ENCODE measurements around the gene PROX1.

PROX1 gene

GRCh38 chr1:214028649-214029406, 41.1 kb downstream of the PROX1 start:
- no peaks in the 10 kb centered on the region for H4K20me1 ChIP-seq (ENCODE audit: control insufficient read depth, insufficient read depth, low read depth, low read length)
- H3K4me1 ChIP-seq (ENCODE audit: control insufficient read depth, low read length), result no peaks in the 10 kb centered on the region
- H3K27ac ChIP-seq (ENCODE audit: low read depth, low read length), result no peak overlapping the region
- H3K36me3 ChIP-seq (ENCODE audit: control insufficient read depth, low read length), result no peaks in the 10 kb centered on the region; the same call in 1 of the 2 replicates
- no peak for TF ChIP-seq EZH2phosphoT487 (IDR thresholded peaks at IDR 0.05; ENCODE audit: borderline replicate concordance, low read length)
- TF ChIP-seq CTCF (IDR thresholded peaks at IDR 0.05; ENCODE audit: low read depth, low read length, poor library complexity, severe bottlenecking), result no peak
- H3K9me2 ChIP-seq (replicated peaks; ENCODE audit: control insufficient read depth, low read length), result no peaks in the 10 kb centered on the region
- no peak overlapping the region for H3K4me3 ChIP-seq (ENCODE audit: low read length)
- no peaks in the 10 kb centered on the region for H3K27me3 ChIP-seq (ENCODE audit: control insufficient read depth, low read length)
- no peaks in the 10 kb centered on the region for H3K9me3 ChIP-seq (ENCODE audit: control insufficient read depth, insufficient read depth, low read length)
- no peaks in the 10 kb centered on the region for H3K79me2 ChIP-seq (ENCODE audit: control insufficient read depth, low read length)
- H3F3A ChIP-seq (ENCODE audit: control insufficient read depth, insufficient read depth), result no peaks in the 10 kb centered on the region
- no peak overlapping the region for H3K4me2 ChIP-seq (ENCODE audit: low read length)

GRCh38 chr1:214029796-214030195, 42.0 kb downstream of the PROX1 start:
- Histone ChIP-seq H3K79me2 (ENCODE audit: control insufficient read depth, low read length) (no peaks in the 10 kb centered on the region), H3K27me3 (ENCODE audit: control insufficient read depth, low read length) (no peaks in the 10 kb centered on the region), H3K4me1 (ENCODE audit: control insufficient read depth, low read length) (no peaks in the 10 kb centered on the region), H3K9me3 (ENCODE audit: control insufficient read depth, insufficient read depth, low read length) (no peaks in the 10 kb centered on the region), H3K4me3 (ENCODE audit: low read length) (no peak overlapping the region), H3K27ac (ENCODE audit: low read depth, low read length) (no peak overlapping the region), H4K20me1 (ENCODE audit: control insufficient read depth, insufficient read depth, low read depth, low read length) (no peaks in the 10 kb centered on the region), H3F3A (ENCODE audit: control insufficient read depth, insufficient read depth) (no peaks in the 10 kb centered on the region), H3K4me2 (ENCODE audit: low read length) (no peak overlapping the region), H3K9me2 (replicated peaks; ENCODE audit: control insufficient read depth, low read length) (no peaks in the 10 kb centered on the region), H3K36me3 (ENCODE audit: control insufficient read depth, low read length) (no peaks in the 10 kb centered on the region; the same call in 1 of the 2 replicates)
- no peak for TF ChIP-seq CTCF (IDR thresholded peaks at IDR 0.05; ENCODE audit: low read depth, low read length, poor library complexity, severe bottlenecking)
- TF ChIP-seq EZH2phosphoT487 (IDR thresholded peaks at IDR 0.05; ENCODE audit: borderline replicate concordance, low read length), result no peak

GRCh38 chr1:214031267-214031650, 43.5 kb downstream of the PROX1 start:
- Histone ChIP-seq H3K4me2 (ENCODE audit: low read length) (no peak overlapping the region), H3K36me3 (ENCODE audit: control insufficient read depth, low read length) (peaks cover 7% of the 10 kb centered on the region), H3K79me2 (ENCODE audit: control insufficient read depth, low read length) (no peaks in the 10 kb centered on the region), H3K4me3 (ENCODE audit: low read length) (no peak overlapping the region), H4K20me1 (ENCODE audit: control insufficient read depth, insufficient read depth, low read depth, low read length) (no peaks in the 10 kb centered on the region), H3K9me3 (ENCODE audit: control insufficient read depth, insufficient read depth, low read length) (no peaks in the 10 kb centered on the region), H3K4me1 (ENCODE audit: control insufficient read depth, low read length) (no peaks in the 10 kb centered on the region), H3F3A (ENCODE audit: control insufficient read depth, insufficient read depth) (no peaks in the 10 kb centered on the region), H3K9me2 (replicated peaks; ENCODE audit: control insufficient read depth, low read length) (no peaks in the 10 kb centered on the region), H3K27ac (ENCODE audit: low read depth, low read length) (no peak overlapping the region), H3K27me3 (ENCODE audit: control insufficient read depth, low read length) (no peaks in the 10 kb centered on the region)
- no peak for TF ChIP-seq CTCF (IDR thresholded peaks at IDR 0.05; ENCODE audit: low read depth, low read length, poor library complexity, severe bottlenecking)

Data from DOHH2 (cell line).